HG03565 (cell line): ENCODE measurements around the gene TRIO.

Experiments used
- ATAC-seq: cut with Tn5 transposase; IDR thresholded peaks from one replicate; pipeline ENCODE4 v1.9.1; 2021; ENCODE audit warnings: mild to moderate bottlenecking, moderate library complexity; ENCODE audit not compliant: unreplicated experiment

The TRIO gene

GRCh38 chr5:14260637-14261036 lies 117.5 kb downstream of the TRIO start:
- ATAC-seq: no peak

GRCh38 chr5:14261235-14261634 lies 118.1 kb downstream of the TRIO start:
- ATAC-seq: no peak

GRCh38 chr5:14261856-14262611 lies 118.9 kb downstream of the TRIO start:
- ATAC-seq: no peak

GRCh38 chr5:14263113-14263512 lies 120.0 kb downstream of the TRIO start:
- ATAC-seq: no peak

- no peak for ATAC-seq
Observed at GRCh38 chr5:14263699-14264098, 120.6 kb downstream of the TRIO start.

GRCh38 chr5:14264605-14265316 lies 121.6 kb downstream of the TRIO start:
- peak; percentile 77 for ATAC-seq

GRCh38 chr5:14265570-14265969 lies 122.4 kb downstream of the TRIO start:
- ATAC-seq: no peak

GRCh38 chr5:14266171-14266570 lies 123.0 kb downstream of the TRIO start:
- no peak for ATAC-seq

GRCh38 chr5:14266686-14267085 lies 123.5 kb downstream of the TRIO start:
- ATAC-seq: no peak

GRCh38 chr5:14267166-14267838 lies 124.2 kb downstream of the TRIO start:
- no peak for ATAC-seq

GRCh38 chr5:14267991-14268708 lies 125.0 kb downstream of the TRIO start:
- no peak for ATAC-seq

- no peak for ATAC-seq
Observed at GRCh38 chr5:14268738-14269137, 125.6 kb downstream of the TRIO start.

GRCh38 chr5:14269395-14269794 lies 126.3 kb downstream of the TRIO start:
- no peak for ATAC-seq

GRCh38 chr5:14270209-14270702 lies 127.1 kb downstream of the TRIO start:
- ATAC-seq: peak; percentile 59

- no peak for ATAC-seq
Observed at GRCh38 chr5:14272548-14273205, 129.5 kb downstream of the TRIO start.

GRCh38 chr5:14273207-14273767 lies 130.1 kb downstream of the TRIO start:
- no peak for ATAC-seq

- ATAC-seq: no peak
Observed at GRCh38 chr5:14276380-14276779, 133.2 kb downstream of the TRIO start.

- no peak for ATAC-seq
Observed at GRCh38 chr5:14277385-14278320, 134.5 kb downstream of the TRIO start.

- ATAC-seq: no peak
Observed at GRCh38 chr5:14280294-14280854, 137.2 kb downstream of the TRIO start.
